Tibial nerve (tissue), 4 donors: ENCODE measurements around the gene PUSL1. TPM values are rescaled to one million over a fixed set of nuclear protein-coding genes. Genes with fewer than 3 reads are reported as not detected.

Source experiments
- DNase-seq, 2 donors: peaks; one replicate each; pipeline ENCODE4 v3.0.0-alpha.2; 2019; ENCODE audit warnings: low spot score in 2 of 2
- H3K27ac ChIP-seq, 4 donors: fragments of 200-600 bp; sonication (generic) in 3 of 4; one replicate each; pipeline ENCODE4 v1.5.1; 2017 to 2019; ENCODE audit warnings: mild to moderate bottlenecking in 1 of 4
- H3K27me3 ChIP-seq, 2 donors: fragments of 200-600 bp; sonication (generic) in 1 of 2; one replicate each; pipeline versions ENCODE4 v1.5.1 to v1.6.0; 2017 to 2019
- H3K36me3 ChIP-seq, 3 donors: fragments of 200-600 bp; sonication (generic); one replicate each; pipeline ENCODE4 v1.5.1; 2018 to 2019
- H3K4me1 ChIP-seq, 4 donors: fragments of 200-600 bp; sonication (generic) in 3 of 4; one replicate each; pipeline ENCODE4 v1.5.1; 2017 to 2019
- H3K4me3 ChIP-seq, 4 donors: fragments of 200-600 bp; sonication (generic) in 3 of 4; one replicate each; pipeline ENCODE4 v1.5.1; 2017 to 2019; ENCODE audit warnings: mild to moderate bottlenecking in 1 of 4, moderate library complexity in 1 of 4
- H3K9me3 ChIP-seq, 4 donors: fragments of 200-600 bp; sonication (generic) in 3 of 4; one replicate each; pipeline ENCODE4 v1.5.1; 2017 to 2019
- CTCF ChIP-seq, 5 experiments: fragments of 200-600 bp in 3 of 5; fragments of 450-650 bp in 2 of 5; sonication (generic) in 3 of 5; IDR thresholded peaks; one replicate each; pipeline ENCODE4 v1.5.1; 2016 to 2019; ENCODE audit warnings: antibody characterized with exemption in 5 of 5, mild to moderate bottlenecking in 3 of 5, moderate library complexity in 2 of 5
- EP300 ChIP-seq, 2 donors: sonication (generic); formaldehyde crosslinking; IDR thresholded peaks; one replicate each; pipeline ENCODE4 v1.6.1; 2017; ENCODE audit warnings: antibody characterized with exemption in 2 of 2, mild to moderate bottlenecking in 1 of 2
- POLR2A ChIP-seq, 2 donors: fragments of 450-650 bp; IDR thresholded peaks; one replicate each; pipeline ENCODE4 v1.6.1; 2017; ENCODE audit warnings: antibody characterized with exemption in 2 of 2, mild to moderate bottlenecking in 2 of 2, moderate library complexity in 2 of 2
- WGBS, 2 donors: methylation state at CpG; one replicate each; pipeline ENCODE4 v1.1.5; 2018; 5-methylcytosine and 5-hydroxymethylcytosine counted together
- total RNA-seq, 4 donors: library from RNA; depleted of rRNA; stranded (reverse); fragments of >200 nt; gene quantifications; one replicate each; pipeline ENCODE4 v1.1.0, GENCODE V29; 2016

Gene PUSL1
- total RNA-seq, 4 donors from 2014 or later = 17.5 to 22.2 (median 19.7) TPM

- no peak for DNase-seq
- H3K36me3 ChIP-seq = no peaks in the 10 kb centered on the region
- no peak overlapping the region for H3K27ac ChIP-seq
- TF ChIP-seq EP300 (IDR thresholded peaks at IDR 0.05) = no peak
- H3K9me3 ChIP-seq = no peaks in the 10 kb centered on the region
- no peak overlapping the region for H3K4me3 ChIP-seq
- peaks cover 0 to 15% (median 6%) of the 10 kb centered on the region in 4 donors for H3K4me1 ChIP-seq
- H3K27me3 ChIP-seq = no peaks in the 10 kb centered on the region
- WGBS, 2 donors = 93 to 94% methylated on average over 13 of the region's 13 CpGs
Observed at GRCh38 chr1:1278620-1279019, 29.8 kb upstream of the PUSL1 start.

DNA sequence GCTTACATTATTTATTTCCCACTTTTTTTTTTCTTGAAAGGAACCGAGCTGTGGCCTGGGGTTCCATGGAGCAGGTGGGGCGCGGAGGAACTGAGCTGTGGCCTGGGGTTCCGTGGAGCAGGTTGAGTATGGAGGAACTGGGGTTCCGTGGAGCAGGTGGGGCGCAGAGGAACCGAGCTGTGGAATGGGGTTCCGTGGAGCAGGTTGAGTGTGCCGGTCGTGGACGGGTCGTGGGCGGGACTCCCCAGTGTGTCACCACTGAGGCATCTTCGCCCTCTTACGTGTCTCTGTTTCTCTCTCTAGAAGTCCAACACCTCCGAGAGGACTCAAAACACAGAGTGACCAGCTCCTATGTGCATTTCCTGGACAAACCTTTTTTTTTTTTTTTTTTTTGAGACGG, 29.4 kb upstream of the PUSL1 start:
- Histone ChIP-seq H3K36me3 (no peaks in the 10 kb centered on the region), H3K4me1 (peaks cover 0 to 15% (median 6%) of the 10 kb centered on the region in 4 donors), H3K4me3 (no peak overlapping the region), H3K27me3 (no peaks in the 10 kb centered on the region), H3K27ac (no peak overlapping the region), H3K9me3 (no peaks in the 10 kb centered on the region)
- WGBS, 2 donors = 92% methylated on average over 17 of the region's 17 CpGs
- no peak for DNase-seq
- TF ChIP-seq CTCF (IDR thresholded peaks at IDR 0.05) = no peak
- no peak for TF ChIP-seq POLR2A (IDR thresholded peaks at IDR 0.05)
- TF ChIP-seq EP300 (IDR thresholded peaks at IDR 0.05) = no peak

DNA sequence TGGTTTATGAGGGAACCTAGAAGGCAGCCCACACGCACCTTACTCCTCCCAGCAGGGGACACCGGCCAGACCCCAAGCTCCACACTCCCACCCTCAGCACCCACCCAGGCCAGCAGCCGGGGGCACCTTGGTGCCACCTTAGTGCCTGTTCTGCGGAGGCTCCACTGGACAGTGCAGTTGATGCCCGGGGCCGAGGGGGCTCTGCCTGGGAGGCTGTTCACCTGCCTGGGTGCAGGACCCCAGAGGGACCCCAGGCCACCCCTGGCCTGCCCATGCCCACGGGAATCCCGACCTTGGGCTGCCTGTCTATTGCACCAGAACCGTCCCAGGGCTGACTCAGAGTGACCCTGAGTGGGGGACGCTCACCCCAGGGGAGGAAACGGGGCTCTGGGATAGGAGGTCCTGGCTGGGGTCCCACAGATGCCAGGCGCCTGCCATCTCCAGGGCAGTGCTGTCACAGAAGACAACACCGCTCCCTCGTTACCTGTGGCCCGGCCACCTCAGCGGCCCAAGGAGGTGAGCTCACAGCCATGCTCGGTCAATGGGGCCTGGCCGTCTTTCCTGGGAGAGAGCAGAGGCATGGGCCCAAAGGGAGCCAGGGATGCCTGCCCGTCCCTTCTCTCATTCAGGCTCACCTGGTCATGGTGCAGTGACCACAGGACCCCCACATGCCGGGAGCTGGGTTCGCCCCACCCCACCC, 27.5 kb upstream of the PUSL1 start:
- DNase-seq = no peak
- 88 to 91% methylated on average over 9 to 12 of the region's 21 CpGs for WGBS, 2 donors
- TF ChIP-seq CTCF (IDR thresholded peaks at IDR 0.05) = no peak
- TF ChIP-seq POLR2A (IDR thresholded peaks at IDR 0.05) = no peak
- no peak for TF ChIP-seq EP300 (IDR thresholded peaks at IDR 0.05)
- peaks cover 0 to 10% of the 10 kb centered on the region in 2 donors for H3K27me3 ChIP-seq
- H3K4me1 ChIP-seq = no peaks in the 10 kb centered on the region
- no peaks in the 10 kb centered on the region for H3K9me3 ChIP-seq
- no peaks in the 10 kb centered on the region for H3K36me3 ChIP-seq
- peak overlapping the region in 1 of 4 donors; percentile 45 for H3K27ac ChIP-seq
- no peak overlapping the region for H3K4me3 ChIP-seq

GRCh38 chr1:1281533-1282321, 26.7 kb upstream of the PUSL1 start:
- Histone ChIP-seq H3K4me1 (no peaks in the 10 kb centered on the region), H3K9me3 (no peaks in the 10 kb centered on the region), H3K4me3 (no peak overlapping the region), H3K27ac (peak overlapping the region in 1 of 4 donors; percentile 59), H3K36me3 (no peaks in the 10 kb centered on the region), H3K27me3 (peaks cover 0 to 18% of the 10 kb centered on the region in 2 donors)
- no peak for DNase-seq
- TF ChIP-seq EP300 (IDR thresholded peaks at IDR 0.05) (no peak), POLR2A (IDR thresholded peaks at IDR 0.05) (no peak), CTCF (IDR thresholded peaks at IDR 0.05) (no peak)
- 42 to 60% methylated on average over 4 to 15 of the region's 26 CpGs for WGBS, 2 donors

- H3K4me1 ChIP-seq = no peaks in the 10 kb centered on the region
- peaks cover 0 to 23% of the 10 kb centered on the region in 2 donors for H3K27me3 ChIP-seq
- TF ChIP-seq CTCF (IDR thresholded peaks at IDR 0.05) (no peak), POLR2A (IDR thresholded peaks at IDR 0.05) (no peak)
- H3K27ac ChIP-seq = no peak overlapping the region
- H3K36me3 ChIP-seq = no peaks in the 10 kb centered on the region
- no peak overlapping the region for H3K4me3 ChIP-seq
- 90 to 91% methylated on average over 14 of the region's 14 CpGs for WGBS, 2 donors
- DNase-seq = no peak
- H3K9me3 ChIP-seq = no peaks in the 10 kb centered on the region
Observed at GRCh38 chr1:1282998-1283397, 25.4 kb upstream of the PUSL1 start.
